Measurements from ENCODE around the gene GPX5. TPM values are rescaled to one million over a fixed set of nuclear protein-coding genes. Genes with fewer than 3 reads are reported as not detected.
"Not testable (repeated sequence)": the region's sequence is repeated elsewhere in the genome, so short reads cannot be mapped to it uniquely, and the experiment has no call there.

The GPX5 gene
- total RNA-seq, 1 experiment from 2014 or later, result not detected

DNA sequence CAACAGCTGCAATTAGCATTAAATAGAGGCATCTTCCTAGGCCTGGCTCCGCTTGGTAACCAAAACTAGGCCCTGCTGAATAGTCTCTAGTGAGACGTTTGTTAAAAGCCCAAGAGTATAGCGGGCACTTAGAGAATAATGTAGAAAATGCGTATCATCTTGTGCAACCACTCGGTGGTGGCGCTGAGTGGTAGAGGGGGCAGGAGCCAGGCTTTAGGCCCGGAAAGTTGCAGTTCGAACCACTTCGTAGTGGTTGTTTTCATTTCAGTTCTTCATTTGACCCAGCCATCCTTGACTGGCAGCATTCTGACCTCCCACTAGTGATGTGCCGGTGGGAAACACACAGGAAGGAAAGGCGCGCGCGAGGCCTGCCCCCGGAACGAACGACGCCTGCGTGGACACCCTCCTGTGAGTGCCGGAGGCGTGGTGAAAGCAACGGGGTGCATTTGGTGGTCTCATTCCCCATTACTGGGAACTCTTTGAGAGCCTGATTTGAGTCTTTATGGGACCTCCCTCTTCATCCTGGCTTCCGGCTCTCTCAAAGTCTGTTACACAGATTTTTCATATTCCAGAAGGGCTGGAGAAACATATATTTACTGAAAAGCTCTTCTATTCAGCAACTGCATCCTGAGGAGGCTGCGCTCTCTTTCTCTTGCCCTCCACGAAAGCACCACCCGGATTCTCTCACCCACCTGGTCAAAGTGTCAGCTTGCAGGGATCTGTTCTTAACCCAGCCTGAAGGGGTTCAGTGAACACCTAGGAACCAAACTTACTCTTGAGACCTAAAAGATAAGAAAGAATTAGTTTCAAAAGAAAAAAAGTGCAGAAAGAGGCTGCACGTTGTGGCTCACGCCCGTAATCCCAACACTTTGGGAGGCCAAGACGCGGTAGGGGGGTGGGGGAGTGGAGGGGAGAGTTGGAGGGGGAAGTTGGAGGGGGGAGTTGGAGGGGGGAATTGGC lies 18.2 kb downstream of the GPX5 start:
- H3K27me3 ChIP-seq (ENCODE audit: control insufficient read depth, insufficient read depth, low read length), result peaks cover 9% of the 10 kb centered on the region; the same call in 1 of the 2 replicates
- no TSS peak for BruUV-seq (replicated peaks)
- H3K27ac ChIP-seq (ENCODE audit: low read length), result no peak overlapping the region
- in situ Hi-C loops (cut with HindIII; ENCODE audit: low pct_unique_long_range_greater_than_20kb, low sequenced_read_pairs) (no loop called here), intact Hi-C loops (cut with micrococcal nuclease; ENCODE audit: unreplicated experiment) (no loop called here)
- TF ChIP-seq TCF7L2 (IDR thresholded peaks at IDR 0.05; ENCODE audit: low read depth, low read length), result no peak
- TF ChIP-seq POLR2AphosphoS5 (IDR thresholded peaks at IDR 0.05; ENCODE audit: low read depth, low read length), result no peak
- TF ChIP-seq CTCF (IDR thresholded peaks at IDR 0.05), result no peak
- TF ChIP-seq, protein P1, sequence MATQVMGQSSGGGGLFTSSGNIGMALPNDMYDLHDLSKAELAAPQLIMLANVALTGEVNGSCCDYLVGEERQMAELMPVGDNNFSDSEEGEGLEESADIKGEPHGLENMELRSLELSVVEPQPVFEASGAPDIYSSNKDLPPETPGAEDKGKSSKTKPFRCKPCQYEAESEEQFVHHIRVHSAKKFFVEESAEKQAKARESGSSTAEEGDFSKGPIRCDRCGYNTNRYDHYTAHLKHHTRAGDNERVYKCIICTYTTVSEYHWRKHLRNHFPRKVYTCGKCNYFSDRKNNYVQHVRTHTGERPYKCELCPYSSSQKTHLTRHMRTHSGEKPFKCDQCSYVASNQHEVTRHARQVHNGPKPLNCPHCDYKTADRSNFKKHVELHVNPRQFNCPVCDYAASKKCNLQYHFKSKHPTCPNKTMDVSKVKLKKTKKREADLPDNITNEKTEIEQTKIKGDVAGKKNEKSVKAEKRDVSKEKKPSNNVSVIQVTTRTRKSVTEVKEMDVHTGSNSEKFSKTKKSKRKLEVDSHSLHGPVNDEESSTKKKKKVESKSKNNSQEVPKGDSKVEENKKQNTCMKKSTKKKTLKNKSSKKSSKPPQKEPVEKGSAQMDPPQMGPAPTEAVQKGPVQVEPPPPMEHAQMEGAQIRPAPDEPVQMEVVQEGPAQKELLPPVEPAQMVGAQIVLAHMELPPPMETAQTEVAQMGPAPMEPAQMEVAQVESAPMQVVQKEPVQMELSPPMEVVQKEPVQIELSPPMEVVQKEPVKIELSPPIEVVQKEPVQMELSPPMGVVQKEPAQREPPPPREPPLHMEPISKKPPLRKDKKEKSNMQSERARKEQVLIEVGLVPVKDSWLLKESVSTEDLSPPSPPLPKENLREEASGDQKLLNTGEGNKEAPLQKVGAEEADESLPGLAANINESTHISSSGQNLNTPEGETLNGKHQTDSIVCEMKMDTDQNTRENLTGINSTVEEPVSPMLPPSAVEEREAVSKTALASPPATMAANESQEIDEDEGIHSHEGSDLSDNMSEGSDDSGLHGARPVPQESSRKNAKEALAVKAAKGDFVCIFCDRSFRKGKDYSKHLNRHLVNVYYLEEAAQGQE (IDR thresholded peaks at IDR 0.05; ENCODE audit: insufficient read depth in 1 of 2, low read depth in 2 of 2, low read length in 1 of 2), result no peak
- TF ChIP-seq SIN3A (IDR thresholded peaks at IDR 0.05; ENCODE audit: borderline replicate concordance, insufficient read depth, low read depth, low read length), result no peak
- no peaks in the 10 kb centered on the region for H3K9me3 ChIP-seq (ENCODE audit: control insufficient read depth, insufficient read depth, low read depth, low read length)
- CTCF ChIA-PET, result no interaction called here
- no peaks in the 10 kb centered on the region for H3K36me3 ChIP-seq (ENCODE audit: control insufficient read depth, insufficient read depth, low read length)
- DNase-seq (ENCODE audit: low read depth, low spot score), result no peak
- no peak overlapping the region; a peak in 1 of 4 replicates for H3K4me3 ChIP-seq (ENCODE audit: low read depth in 2 of 2, low read length in 2 of 2)
- ATAC-seq, result no peak
- H3K4me1 ChIP-seq (ENCODE audit: control insufficient read depth, insufficient read depth, low read length), result peaks cover 7% of the 10 kb centered on the region; the same call in 1 of the 2 replicates
- POLR2A ChIA-PET, result no interaction called here

GRCh38 chr6:28545955-28546354 lies 20.3 kb downstream of the GPX5 start:
- no peak overlapping the region for H3K4me3 ChIP-seq (ENCODE audit: low read depth in 2 of 2, low read length in 2 of 2)
- in situ Hi-C loops (cut with HindIII; ENCODE audit: low pct_unique_long_range_greater_than_20kb, low sequenced_read_pairs), result no loop called here
- no peak for TF ChIP-seq SIN3A (IDR thresholded peaks at IDR 0.05; ENCODE audit: borderline replicate concordance, insufficient read depth, low read depth, low read length)
- no peak for TF ChIP-seq TCF7L2 (IDR thresholded peaks at IDR 0.05; ENCODE audit: low read depth, low read length)
- TF ChIP-seq, protein P1 (IDR thresholded peaks at IDR 0.05; ENCODE audit: insufficient read depth in 1 of 2, low read depth in 2 of 2, low read length in 1 of 2), result no peak
- no peak for TF ChIP-seq CTCF (IDR thresholded peaks at IDR 0.05)
- TF ChIP-seq POLR2AphosphoS5 (IDR thresholded peaks at IDR 0.05; ENCODE audit: low read depth, low read length), result no peak
- CTCF ChIA-PET, result no interaction called here
- H3K36me3 ChIP-seq (ENCODE audit: control insufficient read depth, insufficient read depth, low read length), result no peaks in the 10 kb centered on the region
- no peak for DNase-seq (ENCODE audit: low read depth, low spot score)
- no peak overlapping the region for H3K27ac ChIP-seq (ENCODE audit: low read length)
- POLR2A ChIA-PET, result no interaction called here
- H3K9me3 ChIP-seq (ENCODE audit: control insufficient read depth, insufficient read depth, low read depth, low read length), result no peaks in the 10 kb centered on the region
- no peak for ATAC-seq
- peaks cover 7% of the 10 kb centered on the region; the same call in 1 of the 2 replicates for H3K27me3 ChIP-seq (ENCODE audit: control insufficient read depth, insufficient read depth, low read length)
- no TSS peak for BruUV-seq (replicated peaks)
- peaks cover 7% of the 10 kb centered on the region; the same call in 1 of the 2 replicates for H3K4me1 ChIP-seq (ENCODE audit: control insufficient read depth, insufficient read depth, low read length)
- intact Hi-C loops (cut with micrococcal nuclease; ENCODE audit: unreplicated experiment), result no loop called here

- CTCF ChIA-PET; H3K27ac ChIP-seq (ENCODE audit: low read length); H3K4me1 ChIP-seq (ENCODE audit: control insufficient read depth, insufficient read depth, low read length); POLR2A ChIA-PET; ATAC-seq; H3K4me3 ChIP-seq (ENCODE audit: low read depth in 2 of 2, low read length in 2 of 2); H3K9me3 ChIP-seq (ENCODE audit: control insufficient read depth, insufficient read depth, low read depth, low read length); BruUV-seq (replicated peaks); intact Hi-C loops (cut with micrococcal nuclease; ENCODE audit: unreplicated experiment); DNase-seq (ENCODE audit: low read depth, low spot score); H3K36me3 ChIP-seq (ENCODE audit: control insufficient read depth, insufficient read depth, low read length); in situ Hi-C loops (cut with HindIII; ENCODE audit: low pct_unique_long_range_greater_than_20kb, low sequenced_read_pairs): not testable (repeated sequence)
- H3K27me3 ChIP-seq (ENCODE audit: control insufficient read depth, insufficient read depth, low read length), result peaks cover 14% of the 10 kb centered on the region; the same call in 1 of the 2 replicates
These were observed 21.3 kb downstream of the GPX5 start for GRCh38 chr6:28547003-28547402.
